ENCODE data around the gene PPFIA3.

Gene PPFIA3

GRCh38 chr19:49129238-49129583 is 9.9 kb downstream of the PPFIA3 start:
- H3K4me1 ChIP-seq (ENCODE audit: control insufficient read depth in 1 of 2, insufficient read depth in 1 of 2, low read depth in 1 of 2, low read length in 1 of 2): peaks cover 12 to 18% of the 10 kb centered on the region in 2 experiments
- peaks cover 54% of the 10 kb centered on the region for H3K27me3 ChIP-seq
- no peaks in the 10 kb centered on the region for H3K36me3 ChIP-seq
- H3K27ac ChIP-seq: no peak overlapping the region
- no peak overlapping the region for H3K4me3 ChIP-seq (ENCODE audit: low read depth in 1 of 2, low read length in 1 of 2)
- TF ChIP-seq CTCF (IDR thresholded peaks at IDR 0.05): no peak
- no peaks in the 10 kb centered on the region for H3K9me3 ChIP-seq

DNA sequence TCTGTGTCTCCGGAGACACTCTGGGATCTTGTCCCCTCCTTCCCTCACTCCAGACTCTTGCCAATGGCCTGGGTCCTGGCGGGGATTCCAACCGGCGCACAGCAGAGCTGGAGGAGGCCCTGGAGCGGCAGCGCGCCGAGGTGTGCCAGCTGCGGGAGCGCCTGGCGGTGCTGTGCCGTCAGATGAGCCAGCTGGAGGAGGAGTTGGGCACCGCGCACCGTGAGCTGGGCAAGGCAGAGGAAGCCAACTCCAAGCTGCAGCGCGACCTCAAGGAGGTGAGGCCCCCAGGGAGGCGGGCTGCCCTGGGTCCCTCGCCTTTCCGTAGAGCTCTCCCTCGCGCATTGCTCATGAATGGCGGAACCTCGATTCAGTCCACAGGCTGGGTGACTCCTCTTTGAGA is 11.0 kb downstream of the PPFIA3 start:
- H3K9me3 ChIP-seq: no peaks in the 10 kb centered on the region
- H3K4me3 ChIP-seq (ENCODE audit: low read depth in 1 of 2, low read length in 1 of 2): no peak overlapping the region
- no peak for TF ChIP-seq CTCF (IDR thresholded peaks at IDR 0.05)
- H3K27ac ChIP-seq: no peak overlapping the region
- H3K4me1 ChIP-seq (ENCODE audit: control insufficient read depth in 1 of 2, insufficient read depth in 1 of 2, low read depth in 1 of 2, low read length in 1 of 2): peaks cover 12 to 18% of the 10 kb centered on the region in 2 experiments
- H3K36me3 ChIP-seq: no peaks in the 10 kb centered on the region
- peaks cover 54% of the 10 kb centered on the region for H3K27me3 ChIP-seq

DNA sequence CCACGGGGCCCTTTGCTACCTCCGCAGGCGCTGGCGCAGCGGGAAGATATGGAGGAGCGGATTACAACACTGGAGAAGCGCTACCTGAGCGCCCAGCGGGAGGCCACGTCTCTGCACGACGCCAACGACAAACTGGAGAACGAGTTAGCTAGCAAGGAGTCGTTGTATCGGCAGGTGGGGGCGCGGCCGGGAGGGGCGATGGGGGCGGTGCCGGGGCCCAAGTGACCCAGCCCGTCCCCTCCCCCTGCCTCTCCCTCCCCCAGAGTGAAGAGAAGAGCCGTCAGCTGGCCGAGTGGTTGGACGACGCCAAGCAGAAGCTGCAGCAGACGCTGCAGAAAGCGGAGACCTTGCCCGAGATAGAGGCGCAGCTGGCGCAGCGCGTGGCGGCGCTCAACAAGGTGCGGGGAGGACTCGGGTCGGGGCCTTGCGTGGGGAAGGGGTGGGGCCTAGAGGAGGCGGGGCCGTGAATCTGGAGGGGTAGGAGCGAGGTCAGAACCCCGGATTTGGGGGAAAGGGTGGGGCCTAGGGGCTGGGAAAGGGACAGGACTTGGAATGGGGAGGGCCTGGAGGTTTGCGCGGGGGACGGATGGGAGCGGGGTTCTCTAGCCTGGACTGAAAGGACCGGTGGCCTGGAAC is 13.7 kb downstream of the PPFIA3 start:
- no peak for TF ChIP-seq CTCF (IDR thresholded peaks at IDR 0.05)
- Histone ChIP-seq H3K27ac (no peak overlapping the region), H3K27me3 (peaks cover 59% of the 10 kb centered on the region), H3K4me3 (ENCODE audit: low read depth in 1 of 2, low read length in 1 of 2) (peak overlapping the region in 1 of 2 experiments; percentile 20), H3K4me1 (ENCODE audit: control insufficient read depth in 1 of 2, insufficient read depth in 1 of 2, low read depth in 1 of 2, low read length in 1 of 2) (peaks cover 7 to 10% of the 10 kb centered on the region in 2 experiments), H3K9me3 (no peaks in the 10 kb centered on the region), H3K36me3 (no peaks in the 10 kb centered on the region)

- H3K27me3 ChIP-seq: peaks cover 59% of the 10 kb centered on the region
- TF ChIP-seq CTCF (IDR thresholded peaks at IDR 0.05): no peak
- H3K4me1 ChIP-seq (ENCODE audit: control insufficient read depth in 1 of 2, insufficient read depth in 1 of 2, low read depth in 1 of 2, low read length in 1 of 2): peaks cover 7% of the 10 kb centered on the region in 2 experiments
- no peak overlapping the region for H3K27ac ChIP-seq
- H3K4me3 ChIP-seq (ENCODE audit: low read depth in 1 of 2, low read length in 1 of 2): peak overlapping the region; percentile 7 to 20
- no peaks in the 10 kb centered on the region for H3K9me3 ChIP-seq
- H3K36me3 ChIP-seq: no peaks in the 10 kb centered on the region
These were observed 14.5 kb downstream of the PPFIA3 start for GRCh38 chr19:49133621-49134454.

DNA sequence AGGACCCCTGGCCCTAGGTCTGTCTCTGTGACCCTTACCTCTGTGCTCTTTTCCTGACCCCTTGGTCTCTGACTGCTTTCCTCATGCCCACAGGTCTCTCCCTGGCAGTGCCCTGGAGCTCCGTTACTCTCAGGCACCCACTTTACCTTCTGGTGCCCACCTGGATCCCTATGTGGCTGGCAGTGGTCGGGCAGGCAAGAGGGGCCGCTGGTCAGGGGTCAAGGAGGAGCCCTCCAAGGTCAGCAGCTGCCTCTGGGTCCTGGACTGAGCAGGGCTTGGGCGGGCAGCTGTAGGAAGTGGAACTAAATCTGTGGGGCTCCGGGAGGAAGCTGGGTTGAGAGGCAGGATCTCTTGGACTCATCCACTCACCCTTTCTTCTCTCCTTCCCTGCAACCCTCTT is 16.3 kb downstream of the PPFIA3 start:
- no peak overlapping the region for H3K27ac ChIP-seq
- no peaks in the 10 kb centered on the region for H3K36me3 ChIP-seq
- TF ChIP-seq CTCF (IDR thresholded peaks at IDR 0.05): no peak
- no peaks in the 10 kb centered on the region for H3K9me3 ChIP-seq
- peaks cover 7% of the 10 kb centered on the region in 2 experiments for H3K4me1 ChIP-seq (ENCODE audit: control insufficient read depth in 1 of 2, insufficient read depth in 1 of 2, low read depth in 1 of 2, low read length in 1 of 2)
- H3K27me3 ChIP-seq: peaks cover 50% of the 10 kb centered on the region
- H3K4me3 ChIP-seq (ENCODE audit: low read depth in 1 of 2, low read length in 1 of 2): no peak overlapping the region
